HG03280 (cell line): ENCODE results near the gene CPSF4L.
"Not testable (repeated sequence)": the region's sequence is repeated elsewhere in the genome, so short reads cannot be mapped to it uniquely, and the experiment has no call there.

Experiments used
- ATAC-seq: cut with Tn5 transposase; IDR thresholded peaks from one replicate; pipeline ENCODE4 v1.9.1; 2021; ENCODE audit warnings: mild to moderate bottlenecking, moderate library complexity; ENCODE audit not compliant: unreplicated experiment

The CPSF4L gene

GRCh38 chr17:73269791-73270190, 8.1 kb upstream of the CPSF4L start:
- no peak for ATAC-seq

- no peak for ATAC-seq
These were observed 7.6 kb upstream of the CPSF4L start for GRCh38 chr17:73269329-73269615.

- ATAC-seq: no peak
These were observed 7.1 kb upstream of the CPSF4L start for GRCh38 chr17:73268582-73269328.

- no peak for ATAC-seq
These were observed 6.2 kb upstream of the CPSF4L start for GRCh38 chr17:73267648-73268537.

- ATAC-seq: no peak
These were observed 5.1 kb upstream of the CPSF4L start for GRCh38 chr17:73266796-73267195.

- ATAC-seq: no peak
These were observed 4.3 kb upstream of the CPSF4L start for GRCh38 chr17:73265646-73266640.

GRCh38 chr17:73264448-73264847, 2.8 kb upstream of the CPSF4L start:
- ATAC-seq: not testable (repeated sequence)

- ATAC-seq: no peak
These were observed 1.3 kb upstream of the CPSF4L start for GRCh38 chr17:73262676-73263642.

- ATAC-seq: no peak
These were observed 434 bp upstream of the CPSF4L start for GRCh38 chr17:73261952-73262675.

GRCh38 chr17:73257516-73257915, 4.2 kb downstream of the CPSF4L start:
- no peak for ATAC-seq

GRCh38 chr17:73256220-73256619, 5.5 kb downstream of the CPSF4L start:
- no peak for ATAC-seq

- peak; percentile 58 for ATAC-seq
These were observed 6.0 kb downstream of the CPSF4L start for GRCh38 chr17:73255671-73256181.

- no peak for ATAC-seq
These were observed 9.8 kb downstream of the CPSF4L start for GRCh38 chr17:73251871-73252270.

GRCh38 chr17:73250851-73251640, 10.6 kb downstream of the CPSF4L start:
- no peak for ATAC-seq

- no peak for ATAC-seq
These were observed 12.0 kb downstream of the CPSF4L start for GRCh38 chr17:73249700-73250099.

GRCh38 chr17:73248532-73248931, 13.1 kb downstream of the CPSF4L start:
- no peak for ATAC-seq

- no peak for ATAC-seq
These were observed 14.0 kb downstream of the CPSF4L start for GRCh38 chr17:73247726-73248125.

GRCh38 chr17:73240561-73240960, 21.1 kb downstream of the CPSF4L start:
- ATAC-seq: no peak
